Gastrocnemius medialis (tissue), 4 donors: ENCODE data around the gene IRF3.

ENCODE experiments used
- POLR2A ChIP-seq, 2 donors: fragments of 450-650 bp; IDR thresholded peaks; one replicate each; pipeline ENCODE4 v1.6.1; 2017; ENCODE audit warnings: antibody characterized with exemption in 2 of 2, mild to moderate bottlenecking in 2 of 2, moderate library complexity in 2 of 2
- TF ChIP-seq, protein P1 (sequence below), 5 experiments: fragments of 450-650 bp in 3 of 5; fragments of 200-600 bp in 2 of 5; sonication (generic) in 2 of 5; IDR thresholded peaks in 4 of 5; conservative IDR thresholded peaks in 1 of 5; 1 replicate in 4 of 5; 2 replicates in 1 of 5; pipeline ENCODE4 v1.5.1; 2016 to 2019; ENCODE audit warnings: antibody characterized with exemption in 5 of 5, mild to moderate bottlenecking in 3 of 5, moderate library complexity in 3 of 5

DNA sequence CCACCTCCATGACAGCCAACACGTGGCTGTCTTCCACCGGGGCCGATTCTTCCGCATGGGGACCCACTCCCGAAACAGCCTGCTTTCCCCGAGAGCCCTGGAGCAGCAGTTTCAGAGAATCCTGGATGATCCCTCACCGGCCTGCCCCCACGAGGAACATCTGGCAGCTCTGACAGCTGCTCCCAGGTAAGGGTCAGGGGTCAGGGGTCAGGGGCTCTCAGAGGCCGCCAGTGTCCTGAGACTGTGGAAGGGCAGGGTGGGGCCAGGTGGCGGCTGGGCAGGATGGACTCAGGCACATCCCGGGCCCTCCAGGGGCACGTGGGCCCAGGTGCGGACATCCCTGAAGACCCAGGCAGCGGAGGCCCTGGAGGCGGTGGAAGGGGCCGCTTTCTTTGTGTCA lies 40.3 kb upstream of the IRF3 start:
- TF ChIP-seq, protein P1, sequence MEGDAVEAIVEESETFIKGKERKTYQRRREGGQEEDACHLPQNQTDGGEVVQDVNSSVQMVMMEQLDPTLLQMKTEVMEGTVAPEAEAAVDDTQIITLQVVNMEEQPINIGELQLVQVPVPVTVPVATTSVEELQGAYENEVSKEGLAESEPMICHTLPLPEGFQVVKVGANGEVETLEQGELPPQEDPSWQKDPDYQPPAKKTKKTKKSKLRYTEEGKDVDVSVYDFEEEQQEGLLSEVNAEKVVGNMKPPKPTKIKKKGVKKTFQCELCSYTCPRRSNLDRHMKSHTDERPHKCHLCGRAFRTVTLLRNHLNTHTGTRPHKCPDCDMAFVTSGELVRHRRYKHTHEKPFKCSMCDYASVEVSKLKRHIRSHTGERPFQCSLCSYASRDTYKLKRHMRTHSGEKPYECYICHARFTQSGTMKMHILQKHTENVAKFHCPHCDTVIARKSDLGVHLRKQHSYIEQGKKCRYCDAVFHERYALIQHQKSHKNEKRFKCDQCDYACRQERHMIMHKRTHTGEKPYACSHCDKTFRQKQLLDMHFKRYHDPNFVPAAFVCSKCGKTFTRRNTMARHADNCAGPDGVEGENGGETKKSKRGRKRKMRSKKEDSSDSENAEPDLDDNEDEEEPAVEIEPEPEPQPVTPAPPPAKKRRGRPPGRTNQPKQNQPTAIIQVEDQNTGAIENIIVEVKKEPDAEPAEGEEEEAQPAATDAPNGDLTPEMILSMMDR (IDR thresholded peaks at IDR 0.05 in 4 of 5, conservative IDR thresholded peaks at IDR 0.05 in 1 of 5), result no peak
- TF ChIP-seq POLR2A (IDR thresholded peaks at IDR 0.05), result no peak
